Measurements from ENCODE around the gene OR5M3. TPM values are rescaled to one million over a fixed set of nuclear protein-coding genes. Genes with fewer than 3 reads are reported as not detected.
A peak's percentile ranks its signal among the peaks of the same experiment; 100 is the strongest.

The OR5M3 gene
- polyA plus RNA-seq (2013, experiment 1 of 2): not detected
- not detected for polyA plus RNA-seq (2013, experiment 2 of 2)

GRCh38 chr11:56473252-56473651, at the start of gene OR5M3:
Gene OR5M3, minus strand, starts transcription at chr11:56473352. Its CDS starts 2,855 bp downstream, at chr11:56470497.
- Histone ChIP-seq H3K23ac (ENCODE audit: low read length) (no peak within 1 kb of the TSS), H3K79me2 (ENCODE audit: control insufficient read depth, insufficient read depth, low read length) (no peaks in the 10 kb centered on the region), H3K4ac (ENCODE audit: low read depth, low read length) (no peak within 1 kb of the TSS), H3K79me1 (ENCODE audit: low read length) (no peaks in the 10 kb centered on the region), H4K5ac (ENCODE audit: low read length) (no peak within 1 kb of the TSS), H3K4me2 (ENCODE audit: low read length) (no peak within 1 kb of the TSS), H3K27ac (ENCODE audit: low read depth, low read length) (no peak within 1 kb of the TSS), H4K8ac (ENCODE audit: low read depth, low read length) (no peak within 1 kb of the TSS), H2BK15ac (replicated peaks; ENCODE audit: low read depth) (no peak within 1 kb of the TSS), H3K4me1 (ENCODE audit: control insufficient read depth, low read depth, low read length) (no peaks in the 10 kb centered on the region), H3K27me3 (ENCODE audit: insufficient read depth, low read length, poor library complexity) (no peaks in the 10 kb centered on the region), H3K9ac (ENCODE audit: low read length) (no peak within 1 kb of the TSS), H2BK5ac (ENCODE audit: low read length) (no peak within 1 kb of the TSS), H3K36me3 (ENCODE audit: control insufficient read depth, insufficient read depth, low read length) (no peaks in the 10 kb centered on the region), H3K4me3 (ENCODE audit: low read length) (no peak within 1 kb of the TSS), H2AK5ac (ENCODE audit: low read length) (no peak within 1 kb of the TSS), H3K56ac (ENCODE audit: low read length) (no peak within 1 kb of the TSS), H3K18ac (ENCODE audit: low read length) (no peak within 1 kb of the TSS), H2BK120ac (ENCODE audit: low read depth, low read length) (no peak within 1 kb of the TSS)
- DNase-seq: no peak
- no CpG with 5 or more reads among the region's 6 CpGs for WGBS (ENCODE audit: extremely low coverage, insufficient coverage, low lambda C conversion rate)

DNA sequence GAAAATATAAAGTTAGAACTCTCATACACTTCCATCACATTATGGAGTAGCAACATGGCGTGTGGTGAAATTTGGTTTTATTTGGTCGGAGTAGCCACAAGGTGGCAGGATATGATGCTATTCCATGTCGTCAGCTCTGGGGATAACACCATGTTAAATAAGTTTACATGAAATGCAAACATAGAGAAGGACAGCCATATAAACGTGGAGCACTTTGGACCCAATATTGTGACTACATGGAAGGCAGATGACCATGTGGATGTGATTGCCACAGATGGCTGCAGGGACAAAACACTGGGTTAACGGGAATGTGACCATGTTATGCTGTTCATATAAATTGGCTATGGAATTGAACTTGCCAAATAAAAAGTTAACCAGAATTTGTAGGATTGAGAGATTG, 48.9 kb upstream of the OR5M3 start:
- no CpG with 5 or more reads among the region's 5 CpGs for WGBS (ENCODE audit: extremely low coverage, insufficient coverage, low lambda C conversion rate)
- no peak overlapping the region for H4K5ac ChIP-seq (ENCODE audit: low read length)
- H2AK5ac ChIP-seq (ENCODE audit: low read length): no peak overlapping the region
- no peak overlapping the region for H3K9ac ChIP-seq (ENCODE audit: low read length)
- no peaks in the 10 kb centered on the region for H3K27me3 ChIP-seq (ENCODE audit: insufficient read depth, low read length, poor library complexity)
- no peaks in the 10 kb centered on the region for H3K36me3 ChIP-seq (ENCODE audit: control insufficient read depth, insufficient read depth, low read length)
- DNase-seq: peak; percentile 52
- H3K4ac ChIP-seq (ENCODE audit: low read depth, low read length): no peak overlapping the region
- H2BK15ac ChIP-seq (replicated peaks; ENCODE audit: low read depth): no peak overlapping the region
- no peaks in the 10 kb centered on the region for H3K4me1 ChIP-seq (ENCODE audit: control insufficient read depth, low read depth, low read length)
- H4K8ac ChIP-seq (ENCODE audit: low read depth, low read length): no peak overlapping the region
- no peak overlapping the region for H3K56ac ChIP-seq (ENCODE audit: low read length)
- no peaks in the 10 kb centered on the region for H3K79me1 ChIP-seq (ENCODE audit: low read length)
- H3K27ac ChIP-seq (ENCODE audit: low read depth, low read length): no peak overlapping the region
- no peak overlapping the region for H3K4me3 ChIP-seq (ENCODE audit: low read length)
- H3K23ac ChIP-seq (ENCODE audit: low read length): no peak overlapping the region
- no peak overlapping the region for H2BK120ac ChIP-seq (ENCODE audit: low read depth, low read length)
- no peak overlapping the region for H3K4me2 ChIP-seq (ENCODE audit: low read length)
- H3K18ac ChIP-seq (ENCODE audit: low read length): no peak overlapping the region
- no peak overlapping the region for H2BK5ac ChIP-seq (ENCODE audit: low read length)
- no peaks in the 10 kb centered on the region for H3K79me2 ChIP-seq (ENCODE audit: control insufficient read depth, insufficient read depth, low read length)

GRCh38 chr11:56513280-56513679, 40.1 kb upstream of the OR5M3 start:
- Histone ChIP-seq H3K27me3 (ENCODE audit: insufficient read depth, low read length, poor library complexity) (no peaks in the 10 kb centered on the region), H3K79me2 (ENCODE audit: control insufficient read depth, insufficient read depth, low read length) (no peaks in the 10 kb centered on the region), H2AK5ac (ENCODE audit: low read length) (no peak overlapping the region), H3K79me1 (ENCODE audit: low read length) (no peaks in the 10 kb centered on the region), H3K4ac (ENCODE audit: low read depth, low read length) (no peak overlapping the region), H3K4me1 (ENCODE audit: control insufficient read depth, low read depth, low read length) (no peaks in the 10 kb centered on the region), H3K27ac (ENCODE audit: low read depth, low read length) (no peak overlapping the region), H3K36me3 (ENCODE audit: control insufficient read depth, insufficient read depth, low read length) (no peaks in the 10 kb centered on the region), H4K8ac (ENCODE audit: low read depth, low read length) (no peak overlapping the region), H3K23ac (ENCODE audit: low read length) (no peak overlapping the region), H4K5ac (ENCODE audit: low read length) (no peak overlapping the region), H3K4me3 (ENCODE audit: low read length) (no peak overlapping the region), H3K4me2 (ENCODE audit: low read length) (no peak overlapping the region), H3K56ac (ENCODE audit: low read length) (no peak overlapping the region), H2BK5ac (ENCODE audit: low read length) (no peak overlapping the region), H2BK120ac (ENCODE audit: low read depth, low read length) (no peak overlapping the region), H2BK15ac (replicated peaks; ENCODE audit: low read depth) (no peak overlapping the region), H3K9ac (ENCODE audit: low read length) (no peak overlapping the region), H3K18ac (ENCODE audit: low read length) (no peak overlapping the region)
- no CpG with 5 or more reads among the region's 1 CpG for WGBS (ENCODE audit: extremely low coverage, insufficient coverage, low lambda C conversion rate)
- no peak for DNase-seq

- Histone ChIP-seq H3K27me3 (ENCODE audit: insufficient read depth, low read length, poor library complexity) (no peaks in the 10 kb centered on the region), H3K4me1 (ENCODE audit: control insufficient read depth, low read depth, low read length) (no peaks in the 10 kb centered on the region), H3K4me2 (ENCODE audit: low read length) (no peak overlapping the region), H3K4ac (ENCODE audit: low read depth, low read length) (no peak overlapping the region), H3K18ac (ENCODE audit: low read length) (no peak overlapping the region), H2BK120ac (ENCODE audit: low read depth, low read length) (no peak overlapping the region), H3K23ac (ENCODE audit: low read length) (no peak overlapping the region), H3K79me1 (ENCODE audit: low read length) (no peaks in the 10 kb centered on the region), H2BK5ac (ENCODE audit: low read length) (no peak overlapping the region), H2AK5ac (ENCODE audit: low read length) (no peak overlapping the region), H3K79me2 (ENCODE audit: control insufficient read depth, insufficient read depth, low read length) (no peaks in the 10 kb centered on the region), H2BK15ac (replicated peaks; ENCODE audit: low read depth) (no peak overlapping the region), H3K27ac (ENCODE audit: low read depth, low read length) (no peak overlapping the region), H4K5ac (ENCODE audit: low read length) (no peak overlapping the region), H3K4me3 (ENCODE audit: low read length) (no peak overlapping the region), H3K56ac (ENCODE audit: low read length) (no peak overlapping the region), H4K8ac (ENCODE audit: low read depth, low read length) (no peak overlapping the region), H3K36me3 (ENCODE audit: control insufficient read depth, insufficient read depth, low read length) (no peaks in the 10 kb centered on the region), H3K9ac (ENCODE audit: low read length) (no peak overlapping the region)
- no peak for DNase-seq
- no CpG with 5 or more reads among the region's 1 CpG for WGBS (ENCODE audit: extremely low coverage, insufficient coverage, low lambda C conversion rate)
These were observed 36.3 kb upstream of the OR5M3 start for GRCh38 chr11:56509439-56509838.

DNA sequence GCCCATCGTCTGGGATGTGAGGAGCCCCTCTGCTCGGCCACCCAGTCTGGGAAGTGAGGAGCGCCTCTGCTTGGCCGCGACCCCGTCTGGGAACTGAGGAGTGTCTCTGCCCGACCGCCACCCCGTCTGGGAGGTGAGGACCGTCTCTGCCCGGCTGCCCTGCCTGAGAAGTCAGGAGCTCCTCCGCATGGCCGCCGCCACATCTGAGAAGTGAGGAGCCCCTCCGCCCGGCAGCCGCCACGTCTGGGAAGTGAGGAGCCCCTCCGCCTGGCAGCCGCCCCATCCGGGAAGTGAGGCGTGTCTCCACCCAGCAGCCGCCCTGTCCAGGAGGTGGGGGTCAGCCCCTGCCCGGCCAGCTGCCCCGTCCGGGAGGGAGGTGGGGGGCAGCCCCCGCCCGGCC, 23.9 kb upstream of the OR5M3 start:
- Histone ChIP-seq H3K4ac (ENCODE audit: low read depth, low read length) (no peak overlapping the region), H3K36me3 (ENCODE audit: control insufficient read depth, insufficient read depth, low read length) (no peaks in the 10 kb centered on the region), H3K4me2 (ENCODE audit: low read length) (no peak overlapping the region), H3K4me3 (ENCODE audit: low read length) (no peak overlapping the region), H3K9ac (ENCODE audit: low read length) (no peak overlapping the region), H2BK5ac (ENCODE audit: low read length) (no peak overlapping the region), H2AK5ac (ENCODE audit: low read length) (no peak overlapping the region), H4K8ac (ENCODE audit: low read depth, low read length) (no peak overlapping the region), H3K18ac (ENCODE audit: low read length) (no peak overlapping the region), H3K23ac (ENCODE audit: low read length) (no peak overlapping the region), H3K79me2 (ENCODE audit: control insufficient read depth, insufficient read depth, low read length) (no peaks in the 10 kb centered on the region), H2BK15ac (replicated peaks; ENCODE audit: low read depth) (no peak overlapping the region), H3K27ac (ENCODE audit: low read depth, low read length) (no peak overlapping the region), H3K56ac (ENCODE audit: low read length) (no peak overlapping the region), H3K79me1 (ENCODE audit: low read length) (no peaks in the 10 kb centered on the region), H2BK120ac (ENCODE audit: low read depth, low read length) (no peak overlapping the region), H3K27me3 (ENCODE audit: insufficient read depth, low read length, poor library complexity) (no peaks in the 10 kb centered on the region), H3K4me1 (ENCODE audit: control insufficient read depth, low read depth, low read length) (no peaks in the 10 kb centered on the region), H4K5ac (ENCODE audit: low read length) (no peak overlapping the region)
- no CpG with 5 or more reads among the region's 28 CpGs for WGBS (ENCODE audit: extremely low coverage, insufficient coverage, low lambda C conversion rate)
- DNase-seq: no peak

GRCh38 chr11:56495117-56495516, 22.0 kb upstream of the OR5M3 start:
- Histone ChIP-seq H3K36me3 (ENCODE audit: control insufficient read depth, insufficient read depth, low read length) (no peaks in the 10 kb centered on the region), H2BK5ac (ENCODE audit: low read length) (no peak overlapping the region), H3K4ac (ENCODE audit: low read depth, low read length) (no peak overlapping the region), H3K27me3 (ENCODE audit: insufficient read depth, low read length, poor library complexity) (no peaks in the 10 kb centered on the region), H3K79me2 (ENCODE audit: control insufficient read depth, insufficient read depth, low read length) (no peaks in the 10 kb centered on the region), H2BK15ac (replicated peaks; ENCODE audit: low read depth) (no peak overlapping the region), H3K56ac (ENCODE audit: low read length) (no peak overlapping the region), H3K27ac (ENCODE audit: low read depth, low read length) (no peak overlapping the region), H3K4me2 (ENCODE audit: low read length) (no peak overlapping the region), H3K79me1 (ENCODE audit: low read length) (no peaks in the 10 kb centered on the region), H3K9ac (ENCODE audit: low read length) (no peak overlapping the region), H3K4me3 (ENCODE audit: low read length) (no peak overlapping the region), H3K18ac (ENCODE audit: low read length) (no peak overlapping the region), H2AK5ac (ENCODE audit: low read length) (no peak overlapping the region), H2BK120ac (ENCODE audit: low read depth, low read length) (no peak overlapping the region), H4K8ac (ENCODE audit: low read depth, low read length) (no peak overlapping the region), H3K4me1 (ENCODE audit: control insufficient read depth, low read depth, low read length) (no peaks in the 10 kb centered on the region), H3K23ac (ENCODE audit: low read length) (no peak overlapping the region), H4K5ac (ENCODE audit: low read length) (no peak overlapping the region)
- WGBS (ENCODE audit: extremely low coverage, insufficient coverage, low lambda C conversion rate): no CpG with 5 or more reads among the region's 2 CpGs
- DNase-seq: no peak

Data from mesendoderm (in vitro differentiated cells).